HG03139 (cell line): ENCODE data around the gene KRTAP20-3.

Experiments used
- ATAC-seq: cut with Tn5 transposase; IDR thresholded peaks from one replicate; pipeline ENCODE4 v1.9.1; 2021; ENCODE audit not compliant: unreplicated experiment

KRTAP20-3 gene

GRCh38 chr21:30642564-30642963 is at the start of gene KRTAP20-3:
KRTAP20-3 (plus strand) TSS chr21:30642864.
- no peak for ATAC-seq

DNA sequence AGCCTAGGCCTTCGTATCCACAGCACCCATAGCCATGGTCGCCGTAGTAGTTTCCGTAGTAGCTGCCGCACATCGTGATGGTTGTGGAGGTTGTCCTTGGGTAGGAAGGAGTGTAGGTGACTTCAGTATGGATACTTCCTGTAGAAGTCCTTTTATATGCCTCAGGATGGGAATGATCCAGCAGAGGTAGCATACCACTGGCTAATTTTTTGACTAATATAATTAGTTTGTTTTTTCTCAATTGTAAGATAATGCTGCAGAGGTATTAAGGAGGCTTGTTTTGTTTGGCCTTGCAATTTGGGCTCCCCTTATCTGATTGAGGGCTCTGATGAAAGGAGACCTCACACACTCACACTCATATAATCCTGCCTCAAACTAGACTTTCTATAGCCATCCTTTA is 43.9 kb upstream of the KRTAP20-3 start, which contains the start of gene KRTAP6-2:
Gene KRTAP6-2, minus strand, starts transcription at position 101 of the 400 bp plus-strand sequence. Its CDS starts 28 bp downstream, at position 73.
- ATAC-seq = no peak

DNA sequence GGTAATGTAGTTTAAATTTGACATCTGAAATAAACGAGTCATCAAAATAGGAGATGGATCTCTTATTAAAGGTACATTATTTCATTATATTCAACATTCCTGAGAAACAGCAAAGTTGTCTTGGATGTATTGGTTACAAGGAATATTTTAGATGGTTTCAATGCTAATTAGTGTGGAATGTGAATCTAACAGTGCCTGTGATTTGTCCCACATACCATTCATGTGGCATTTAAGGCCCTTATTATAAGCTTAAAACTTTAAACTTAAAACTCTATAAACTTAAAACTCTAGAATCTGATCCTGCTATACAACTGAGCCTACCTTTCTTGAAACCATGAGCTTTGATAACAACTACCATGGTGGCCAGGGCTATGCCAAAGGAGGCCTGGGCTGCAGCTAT is 41.9 kb upstream of the KRTAP20-3 start, which contains the start of gene KRTAP22-1:
Gene KRTAP22-1, plus strand, starts transcription at position 301 of the 400 bp plus-strand sequence.
- no peak for ATAC-seq

DNA sequence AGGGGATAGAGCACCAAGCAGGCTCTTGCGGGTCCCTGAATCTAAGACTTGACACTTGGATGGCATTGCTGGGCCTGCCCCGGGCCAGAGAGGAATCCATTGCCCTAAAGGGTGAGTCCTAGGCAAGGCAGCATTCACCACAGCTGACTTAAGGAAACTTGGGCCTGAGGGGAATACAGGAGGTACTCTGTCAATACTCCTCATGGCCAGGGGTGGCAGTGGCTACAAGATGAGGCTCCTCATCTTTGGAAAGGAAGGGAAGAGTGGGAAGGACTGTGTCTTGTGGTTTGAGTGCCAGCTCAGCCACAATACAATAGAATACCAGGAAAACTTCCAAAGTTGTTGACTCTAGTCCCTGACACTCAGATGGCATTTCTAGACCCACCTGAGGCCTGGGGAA is 36.7 kb upstream of the KRTAP20-3 start:
- ATAC-seq = no peak

- ATAC-seq = no peak
Measured at GRCh38 chr21:30612132-30612531, 30.5 kb upstream of the KRTAP20-3 start.

GRCh38 chr21:30613836-30614235 is 28.8 kb upstream of the KRTAP20-3 start, which contains the start of gene KRTAP6-1:
KRTAP6-1 (minus strand) TSS chr21:30613930; CDS start chr21:30613904, 26 bp downstream.
- no peak for ATAC-seq

DNA sequence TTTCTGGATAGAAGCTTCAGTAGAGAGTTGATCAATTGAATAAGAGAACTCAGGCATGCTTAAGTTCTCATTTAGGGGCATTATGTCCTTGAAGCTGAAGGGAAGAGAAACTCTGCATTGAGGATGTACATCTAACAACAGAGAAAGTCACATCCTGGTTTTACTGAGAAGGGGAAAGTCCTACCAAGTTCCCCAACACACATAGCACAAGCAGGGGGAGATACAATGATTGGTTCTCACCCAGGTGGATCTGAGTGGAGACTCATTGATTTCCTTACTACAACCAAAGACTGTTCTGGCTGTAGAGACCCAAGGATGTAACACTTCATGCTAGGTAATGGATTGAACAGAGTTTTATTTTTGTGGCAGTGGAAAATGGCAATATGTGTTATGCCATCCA is 27.5 kb upstream of the KRTAP20-3 start:
- ATAC-seq = no peak

DNA sequence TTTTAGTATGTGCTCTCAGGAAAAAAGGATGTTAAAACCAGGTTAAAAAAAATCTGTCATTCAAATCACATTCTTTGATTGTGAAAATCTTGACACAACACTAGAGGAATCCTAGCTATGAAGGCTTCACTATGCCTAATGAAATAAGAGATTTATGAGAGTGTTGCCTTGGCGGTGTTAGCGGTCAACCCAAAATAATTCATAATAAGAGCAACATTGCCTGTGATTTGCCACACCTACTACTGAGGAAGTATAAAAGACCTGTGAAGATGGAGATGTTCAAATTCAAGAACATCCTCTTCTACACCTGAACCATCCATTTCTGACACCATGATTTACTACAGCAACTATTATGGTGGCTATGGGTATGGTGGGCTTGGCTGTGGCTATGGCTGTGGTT is 26.5 kb upstream of the KRTAP20-3 start, which contains the start of gene KRTAP20-1:
Gene KRTAP20-1, plus strand, starts transcription at position 301 of the 400 bp plus-strand sequence. Its CDS starts 30 bp downstream, at position 331.
- ATAC-seq = no peak

GRCh38 chr21:30620080-30620479 is 22.6 kb upstream of the KRTAP20-3 start:
- no peak for ATAC-seq

DNA sequence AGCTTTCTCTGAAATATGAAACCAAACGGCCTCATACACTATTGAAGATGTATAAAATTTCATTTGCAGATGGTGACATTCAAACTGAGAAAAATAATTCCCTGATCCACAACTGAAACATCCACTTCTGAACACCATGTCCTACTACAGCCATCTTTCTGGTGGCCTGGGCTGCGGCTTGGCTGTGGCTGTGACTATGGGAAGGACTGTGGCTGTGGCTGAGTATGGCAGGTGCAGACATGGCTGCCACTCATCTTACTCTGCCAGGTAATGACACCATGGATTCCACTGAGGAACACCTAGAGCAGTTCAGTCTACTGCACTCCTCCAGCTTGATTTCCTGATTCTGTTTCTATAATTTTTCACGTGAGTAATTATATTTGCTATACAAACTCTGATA is 22.1 kb upstream of the KRTAP20-3 start, which contains the start of gene KRTAP20-4:
Gene KRTAP20-4, plus strand, starts transcription at position 106 of the 400 bp plus-strand sequence.
- ATAC-seq = no peak

DNA sequence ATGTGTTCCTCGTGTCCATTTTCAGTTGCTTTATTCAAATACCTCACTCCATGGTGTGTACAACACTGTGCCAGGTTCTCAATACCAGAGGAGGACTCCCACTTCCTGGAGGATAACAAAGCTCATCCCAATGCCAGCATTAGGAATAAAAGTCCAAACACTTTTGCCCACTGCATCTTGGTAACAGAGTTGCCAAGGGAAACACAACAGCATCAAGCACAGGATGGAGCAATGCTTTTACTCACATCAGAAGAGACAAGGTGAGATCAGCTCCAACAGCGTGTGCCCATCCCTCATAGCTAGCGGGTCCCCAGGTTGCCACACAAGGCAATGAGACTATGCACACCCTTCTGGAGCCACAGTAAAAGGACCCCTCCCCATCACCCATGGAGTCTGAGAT is 19.3 kb upstream of the KRTAP20-3 start:
- ATAC-seq = no peak

DNA sequence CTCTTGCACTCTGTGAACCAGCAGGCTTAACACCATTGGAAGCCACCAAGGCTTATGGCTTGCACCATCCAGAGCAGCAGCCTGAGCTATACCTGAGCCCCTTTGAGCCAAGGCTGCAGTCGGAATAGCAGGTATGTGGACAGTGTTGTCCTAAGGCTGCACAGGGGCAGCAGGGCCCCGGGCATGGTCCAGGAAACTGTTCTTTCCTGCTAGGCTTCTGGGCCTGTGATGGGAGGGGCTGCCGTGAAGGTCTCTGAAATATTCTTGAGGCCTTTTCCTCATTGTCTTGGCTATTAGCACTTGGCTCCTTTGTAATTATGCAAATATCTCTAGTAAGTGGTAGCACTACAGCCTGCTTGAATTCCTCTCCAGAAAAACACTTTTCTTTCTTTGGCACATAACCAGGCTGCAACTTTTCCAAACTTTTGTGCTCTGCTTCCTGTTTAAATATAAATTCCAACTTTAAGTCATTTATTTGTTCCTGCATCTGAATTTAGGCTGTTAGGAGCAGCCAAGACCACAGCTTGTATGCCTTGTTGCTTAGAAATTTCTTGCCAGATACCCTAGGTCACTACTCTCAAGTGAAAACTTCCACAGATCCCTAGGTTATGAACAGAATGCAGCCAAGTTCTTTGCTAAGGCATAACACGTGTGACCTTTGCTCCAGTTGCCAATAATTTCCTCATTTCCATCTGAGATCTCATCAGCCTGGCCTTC is 17.1 kb upstream of the KRTAP20-3 start:
- ATAC-seq = no peak

DNA sequence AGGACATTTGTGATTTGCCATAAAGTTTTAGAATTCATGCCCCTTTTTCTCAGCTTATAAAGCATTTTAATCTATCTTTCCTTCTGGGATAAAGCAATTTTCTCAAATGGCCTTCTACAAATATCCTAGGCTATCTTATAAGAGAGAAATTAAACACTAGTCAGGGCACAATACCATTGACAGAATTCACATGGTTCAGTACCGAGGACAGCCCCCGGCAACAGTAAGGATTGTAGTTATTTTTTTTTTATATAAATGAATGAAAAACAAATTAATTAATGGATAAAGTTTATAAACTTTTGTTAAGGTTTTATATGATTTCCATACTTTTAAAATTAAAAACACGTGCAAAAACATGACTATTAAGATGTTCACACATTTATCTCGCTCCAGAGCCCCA is 14.6 kb upstream of the KRTAP20-3 start:
- no peak for ATAC-seq

DNA sequence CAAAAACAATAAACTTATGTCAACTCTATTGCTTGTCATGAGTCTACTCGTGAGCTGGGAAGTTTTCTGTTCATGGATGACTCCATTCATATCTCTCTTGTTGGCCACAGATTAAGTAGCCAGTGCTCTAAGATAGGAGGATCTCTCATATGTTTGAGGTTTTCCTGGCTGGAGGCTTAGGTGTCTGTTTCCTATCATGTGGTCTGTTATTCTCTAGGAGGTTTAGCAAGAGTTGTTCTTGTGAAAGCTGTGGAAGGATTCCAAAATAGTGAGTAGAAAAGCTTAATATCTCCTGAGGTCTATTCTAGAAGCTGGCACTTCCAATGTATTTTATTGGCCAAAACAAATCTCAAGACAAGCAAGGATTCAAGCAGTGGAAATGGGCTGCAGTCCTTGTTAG is 13.5 kb upstream of the KRTAP20-3 start:
- no peak for ATAC-seq

GRCh38 chr21:30634906-30635305 is 7.8 kb upstream of the KRTAP20-3 start, which contains the start of gene KRTAP20-2:
KRTAP20-2 (plus strand) TSS chr21:30635206; CDS start chr21:30635264, 58 bp downstream.
- ATAC-seq = no peak

- no peak for ATAC-seq
Measured at GRCh38 chr21:30638686-30639085, 4.0 kb upstream of the KRTAP20-3 start.

DNA sequence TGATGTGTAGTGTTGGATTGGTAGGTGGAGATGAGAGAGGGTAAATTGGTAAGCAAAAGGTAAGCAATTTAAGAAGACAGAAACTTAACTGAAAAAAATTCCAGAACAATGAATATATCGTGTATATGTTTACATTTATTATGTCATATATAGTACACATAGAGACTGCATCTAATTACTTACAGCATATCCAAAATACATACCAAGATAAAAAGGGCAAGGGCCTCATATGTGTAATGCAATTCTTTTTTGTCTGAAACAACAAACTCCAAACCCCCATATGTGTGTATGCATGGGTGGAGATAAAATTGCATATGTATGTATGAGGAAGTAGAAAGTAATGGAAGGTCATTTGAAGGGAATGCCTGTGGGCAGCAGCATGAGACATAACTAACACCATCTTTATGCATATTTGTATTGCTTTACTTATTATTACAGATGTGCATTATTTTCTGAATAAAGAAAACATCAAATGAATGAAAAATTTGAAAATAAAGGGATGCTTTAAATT is 4.3 kb downstream of the KRTAP20-3 start:
- ATAC-seq = no peak

DNA sequence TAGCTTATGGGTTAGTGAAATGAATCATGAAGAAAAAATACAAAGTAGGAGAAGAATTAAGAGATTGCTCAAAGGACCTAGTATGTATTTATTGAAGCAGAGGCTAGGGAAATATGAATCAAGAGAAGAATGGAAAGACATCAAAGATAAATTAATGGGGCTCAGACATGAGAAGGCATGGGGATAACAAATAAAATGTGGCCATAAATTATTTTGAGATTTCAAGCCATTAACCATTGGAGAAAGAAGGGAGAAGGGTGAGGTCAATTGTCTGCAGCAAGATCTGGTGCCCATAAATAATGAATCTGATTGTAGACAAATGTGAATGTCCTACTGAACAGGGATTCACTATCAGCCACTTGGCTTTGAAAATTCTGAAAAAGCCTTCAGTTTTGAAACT is 10.2 kb downstream of the KRTAP20-3 start:
- no peak for ATAC-seq

DNA sequence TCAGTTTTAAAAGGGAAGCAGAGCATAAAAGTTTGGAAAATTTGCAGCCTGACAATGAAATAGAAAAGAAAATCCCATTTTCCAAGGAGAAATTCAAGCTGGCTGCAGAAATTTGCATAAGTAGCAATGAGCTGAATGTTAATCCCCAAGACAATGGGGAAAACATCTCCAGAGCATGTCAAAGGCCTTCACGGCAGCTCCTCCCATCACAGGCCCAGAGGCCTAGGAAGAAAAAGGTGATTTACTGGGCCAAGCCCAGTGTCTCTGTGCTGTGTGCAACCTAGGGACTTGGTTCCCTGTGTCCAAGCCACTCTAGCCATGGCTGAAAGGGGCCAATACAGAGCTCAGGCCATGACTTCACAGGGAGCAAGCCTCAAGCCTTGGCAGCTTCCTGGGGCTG is 26.1 kb downstream of the KRTAP20-3 start:
- ATAC-seq = no peak

DNA sequence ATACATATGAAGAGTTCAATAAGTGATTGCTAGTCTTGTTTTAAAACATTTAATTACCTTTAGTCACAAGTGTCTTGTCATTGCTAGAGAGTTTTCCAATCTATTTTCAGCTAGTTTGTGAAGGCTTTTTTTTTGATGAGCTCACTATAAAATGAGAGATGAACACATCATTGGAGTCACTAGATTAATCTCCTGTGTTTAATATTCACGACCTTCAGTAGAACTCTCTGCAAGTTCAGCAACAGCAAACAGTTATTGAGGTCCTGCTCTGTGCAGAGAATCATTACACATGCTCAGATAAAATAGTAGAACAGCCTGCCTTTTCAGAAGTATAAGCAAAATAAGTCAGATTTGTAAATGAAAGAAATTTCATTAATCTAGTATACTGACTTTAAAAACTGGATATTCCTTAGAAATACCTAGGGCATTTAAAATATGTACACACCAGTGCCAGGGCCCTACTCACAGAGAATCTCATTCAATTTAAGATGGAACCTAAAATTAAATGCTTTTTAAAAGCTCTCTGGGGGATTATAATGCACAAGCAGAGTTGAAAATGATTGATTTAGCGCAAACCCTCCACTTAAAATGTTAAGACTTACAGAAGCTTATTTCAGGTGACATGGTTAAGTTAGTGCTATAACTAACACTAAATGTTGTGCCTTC is 30.5 kb downstream of the KRTAP20-3 start:
- ATAC-seq = no peak

- ATAC-seq = no peak
Measured at GRCh38 chr21:30674312-30674711, 31.6 kb downstream of the KRTAP20-3 start.

- ATAC-seq = no peak
Measured at GRCh38 chr21:30676737-30677136, 34.1 kb downstream of the KRTAP20-3 start.
